A673 (cell line): ENCODE results near the gene P2RY1. TPM values are rescaled to one million over a fixed set of nuclear protein-coding genes. Genes with fewer than 3 reads are reported as not detected.

Experiments used
- BruUV-seq: library from RNA; stranded (reverse); fragments of 400-500 nt; replicated peaks from 2 replicates; lab custom pipeline; 2021; lab: Mats Ljungman, UMichigan
- CTCF ChIA-PET: fragments of 300-600 bp; sonication (Branson Sonifier 250); formaldehyde crosslinking; loops from one replicate; lab custom pipeline; 2022; ENCODE audit warnings: antibody characterized with exemption; lab: Charles Lee
- POLR2A ChIA-PET: fragments of 300-600 bp; sonication (Branson Sonifier 250); formaldehyde crosslinking; loops from one replicate; lab custom pipeline; 2022; ENCODE audit warnings: antibody characterized with exemption; ENCODE audit not compliant: low non-redundant PET; lab: Charles Lee
- DNase-seq: peaks from one replicate; pipeline ENCODE4 v3.0.0-alpha.2; 2015; ENCODE audit warnings: low spot score
- H3K27ac ChIP-seq: fragments of 200-600 bp; sonication (generic); 2 replicates; pipeline ENCODE4 v1.5.1; 2016; ENCODE audit warnings: mixed run types, low read depth, mild to moderate bottlenecking, mixed read lengths, antibody characterized with exemption, low read length; ENCODE audit not compliant: poor library complexity, severe bottlenecking
- H3K27me3 ChIP-seq: fragments of 200-600 bp; sonication (generic); replicated peaks from 2 replicates; pipeline ENCODE4 v1.6.1; 2017; ENCODE audit warnings: mixed run types, low read depth, mild to moderate bottlenecking, mixed read lengths, antibody characterized with exemption, low read length; ENCODE audit not compliant: insufficient read depth, poor library complexity
- H3K36me3 ChIP-seq: fragments of 200-600 bp; sonication (generic); 2 replicates; pipeline ENCODE4 v1.6.1; 2016; ENCODE audit warnings: mixed run types, mild to moderate bottlenecking, mixed read lengths, antibody characterized with exemption, low read length; ENCODE audit not compliant: insufficient read depth, poor library complexity, severe bottlenecking
- H3K4me1 ChIP-seq: fragments of 200-600 bp; sonication (generic); 2 replicates; pipeline ENCODE4 v1.6.1; 2017; ENCODE audit warnings: mixed run types, mild to moderate bottlenecking, mixed read lengths, antibody characterized with exemption, low read length; ENCODE audit not compliant: insufficient read depth, poor library complexity, severe bottlenecking
- H3K4me3 ChIP-seq: fragments of 200-600 bp; sonication (generic); 2 replicates; pipeline ENCODE4 v1.5.1; 2016; ENCODE audit warnings: low read depth, mixed run types, mild to moderate bottlenecking, mixed read lengths, low read length; ENCODE audit not compliant: poor library complexity, severe bottlenecking
- H3K9me3 ChIP-seq: fragments of 200-600 bp; sonication (generic); 2 replicates; pipeline ENCODE4 v1.6.1; 2016; ENCODE audit warnings: mixed run types, low read depth, mild to moderate bottlenecking, mixed read lengths, antibody characterized with exemption, low read length; ENCODE audit not compliant: poor library complexity, severe bottlenecking
- CTCF ChIP-seq: fragments of 300-800, 200-600 bp; sonication (generic); conservative IDR thresholded peaks from 2 replicates; pipeline ENCODE4 v1.5.1; 2017; ENCODE audit warnings: low read depth, mild to moderate bottlenecking, antibody characterized with exemption, low read length, moderate library complexity, mixed read lengths
- EZH2 ChIP-seq: fragments of 200-600 bp; sonication (generic); IDR thresholded peaks from 2 replicates; pipeline ENCODE4 v1.6.1; 2017; ENCODE audit warnings: borderline replicate concordance, low read depth, mild to moderate bottlenecking, mixed read lengths, antibody characterized with exemption, low read length; ENCODE audit not compliant: poor library complexity, severe bottlenecking
- intact Hi-C: fragments of 100-400 bp; cut with micrococcal nuclease; formaldehyde crosslinking; loops from one replicate; pipeline ENCODE4 v1.10.0; 2022; ENCODE audit not compliant: unreplicated experiment
- total RNA-seq: library from RNA; stranded (reverse); gene quantifications from 2 replicates; pipeline ENCODE4 v1.2.3, GENCODE V29; 2021

The P2RY1 gene
- total RNA-seq, 1 experiment from 2014 or later: 14.0 TPM

- Histone ChIP-seq H3K36me3 (no peaks in the 10 kb centered on the region), H3K9me3 (no peaks in the 10 kb centered on the region), H3K4me3 (no peak overlapping the region), H3K27ac (no peak overlapping the region), H3K27me3 (no peaks in the 10 kb centered on the region), H3K4me1 (peaks cover 31% of the 10 kb centered on the region)
- ChIA-PET CTCF (no interaction called here), POLR2A (no interaction called here)
- TF ChIP-seq CTCF (no peak), EZH2 (no peak)
- intact Hi-C loops: no loop called here
- BruUV-seq: no TSS peak
- no peak for DNase-seq
Observed at GRCh38 chr3:152832046-152832445, 2.9 kb upstream of the P2RY1 start.

DNA sequence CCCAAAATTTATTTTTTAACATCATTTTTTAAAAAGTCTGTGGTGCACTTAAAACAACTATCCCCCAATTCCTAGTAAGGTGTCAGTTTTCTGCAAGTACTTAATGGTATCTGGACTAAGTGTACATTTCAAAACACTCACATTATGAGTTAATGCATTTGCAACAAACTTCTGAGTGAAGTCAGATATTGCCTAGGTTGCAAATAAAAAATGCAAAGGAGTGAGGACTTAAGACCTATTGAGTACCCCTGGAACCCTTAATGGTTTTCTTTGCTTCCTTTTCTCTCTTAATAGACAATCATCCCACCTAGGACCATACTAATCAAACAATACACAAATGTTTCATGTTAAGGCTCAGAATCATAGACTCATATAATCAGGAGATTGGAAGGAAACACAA, 1.8 kb upstream of the P2RY1 start:
- DNase-seq: no peak
- Histone ChIP-seq H3K27ac (no peak overlapping the region), H3K27me3 (no peaks in the 10 kb centered on the region), H3K36me3 (no peaks in the 10 kb centered on the region), H3K9me3 (no peaks in the 10 kb centered on the region), H3K4me3 (no peak overlapping the region), H3K4me1 (peaks cover 26% of the 10 kb centered on the region)
- POLR2A ChIA-PET: no interaction called here
- CTCF ChIA-PET: interaction anchor here (0.6 kb wide), 1 partner anchor 162 kb away, joined by 5 read pairs; no protein-coding TSS in a partner anchor
- TF ChIP-seq EZH2 (no peak), CTCF (no peak)
- intact Hi-C loops: no loop called here
- BruUV-seq: no TSS peak

GRCh38 chr3:152834191-152834775, 648 bp upstream of the P2RY1 start:
- no peaks in the 10 kb centered on the region for H3K36me3 ChIP-seq
- POLR2A ChIA-PET: no interaction called here

More at GRCh38 chr3:152834191-152834775, 648 bp upstream of the P2RY1 start:
- Histone ChIP-seq H3K4me1 (peaks cover 19% of the 10 kb centered on the region), H3K9me3 (no peaks in the 10 kb centered on the region), H3K4me3 (peak overlapping the region; percentile 75), H3K27ac (peak overlapping the region; percentile 75), H3K27me3 (no peaks in the 10 kb centered on the region)
- CTCF ChIA-PET: interaction anchor here (0.7 kb wide), 2 partner anchors 26 to 33 kb away, joined by 3 read pairs; no protein-coding TSS in a partner anchor
- TF ChIP-seq CTCF (0 out of 2 replicates have a peak, but pooled peaks have one; percentile 9), EZH2 (no peak)
- intact Hi-C loops: no loop called here
- no peak for DNase-seq
- BruUV-seq: TSS peak; percentile 89
